Uterus (tissue), 2 donors: ENCODE results near the gene IFNLR1.

Experiments
- CTCF ChIP-seq, 4 experiments: fragments of 200-600 bp in 2 of 4; fragments of 450-650 bp in 2 of 4; sonication (generic) in 2 of 4; IDR thresholded peaks; one replicate each; pipeline ENCODE4 v1.5.1; 2016 to 2019; ENCODE audit warnings: antibody characterized with exemption in 4 of 4, mild to moderate bottlenecking in 2 of 4, moderate library complexity in 1 of 4
- POLR2A ChIP-seq, 2 donors: fragments of 450-650 bp; IDR thresholded peaks; one replicate each; pipeline ENCODE4 v1.6.1; 2016; ENCODE audit warnings: antibody characterized with exemption in 2 of 2, mild to moderate bottlenecking in 1 of 2, moderate library complexity in 1 of 2

GRCh38 chr1:24189528-24189927, 2.4 kb upstream of the IFNLR1 start:
- no peak for TF ChIP-seq CTCF (IDR thresholded peaks at IDR 0.05)
- TF ChIP-seq POLR2A (IDR thresholded peaks at IDR 0.05), result no peak
